Colonic mucosa (tissue), 4 donors: ENCODE results near the gene SLC6A11. TPM values are rescaled to one million over a fixed set of nuclear protein-coding genes. Genes with fewer than 3 reads are reported as not detected.

ENCODE experiments used
- DNase-seq: peaks from one replicate; pipeline ENCODE4 v3.0.0-alpha.2; 2020
- H3K27ac ChIP-seq: fragments of 200-600 bp; one replicate; pipeline ENCODE4 v1.8.0; 2021
- H3K27me3 ChIP-seq: fragments of 200-600 bp; one replicate; pipeline ENCODE4 v1.8.0; 2021
- H3K36me3 ChIP-seq: fragments of 200-600 bp; one replicate; pipeline ENCODE4 v1.8.0; 2021
- H3K4me1 ChIP-seq: fragments of 200-600 bp; one replicate; pipeline ENCODE4 v1.8.0; 2021; ENCODE audit warnings: mild to moderate bottlenecking
- H3K4me3 ChIP-seq: fragments of 200-600 bp; one replicate; pipeline ENCODE4 v1.8.0; 2021
- H3K9ac ChIP-seq, 2 donors: one replicate each; pipeline ENCODE4 v1.7.0; 2013; ENCODE audit warnings: control low read depth in 2 of 2, low read depth in 2 of 2, low read length in 2 of 2
- H3K9me3 ChIP-seq: fragments of 200-600 bp; one replicate; pipeline ENCODE4 v1.8.0; 2021
- CTCF ChIP-seq: fragments of 200-600 bp; IDR thresholded peaks from one replicate; pipeline ENCODE4 v1.8.0; 2022; ENCODE audit warnings: antibody characterized with exemption, mild to moderate bottlenecking
- intact Hi-C: fragments of 100-400 bp; cut with DNase I; formaldehyde crosslinking; loops from one replicate; pipeline ENCODE4 v1.14.1; 2022
- total RNA-seq, 2 donors: library from RNA; stranded (reverse); fragmentation: NEBNext Ultra II Directional in 1 of 2; extraction: Animal tissue kit (Norgen Biotek cat#: 25700) in 1 of 2; gene quantifications; one replicate each; pipeline ENCODE4 v1.2.1, GENCODE V29; 2021
- donor health status: healthy.
- donor health status: DM: no; HTN: no; CAD: no.
- donor health status: DM: no; HTN: no; CAD: no.

The SLC6A11 gene
- total RNA-seq, 2 donors from 2014 or later = not detected

DNA sequence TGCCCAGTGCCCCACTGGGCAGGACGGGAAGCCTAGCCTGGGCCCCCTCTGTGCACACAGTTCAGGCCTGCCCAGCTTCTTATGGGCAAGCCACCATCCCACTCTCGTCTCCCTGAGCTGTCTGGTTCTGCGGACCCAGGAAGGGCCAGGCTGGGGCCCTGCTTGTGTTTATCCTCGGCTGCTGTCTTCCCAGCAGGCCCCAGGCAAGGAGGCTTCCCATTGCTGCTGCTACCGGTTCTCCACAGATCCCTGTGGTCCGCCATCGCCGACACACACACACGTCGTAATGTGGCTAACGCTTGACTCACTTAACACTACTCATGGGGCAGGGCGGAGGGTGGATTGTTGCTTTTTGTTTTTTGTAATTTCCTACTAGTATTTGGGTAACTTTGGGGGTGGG is 124.1 kb downstream of the SLC6A11 start:
- Histone ChIP-seq H3K27ac (no peak overlapping the region), H3K9me3 (no peaks in the 10 kb centered on the region), H3K36me3 (no peaks in the 10 kb centered on the region), H3K9ac (no peak overlapping the region), H3K4me1 (no peaks in the 10 kb centered on the region), H3K4me3 (no peak overlapping the region), H3K27me3 (no peaks in the 10 kb centered on the region)
- DNase-seq = no peak
- TF ChIP-seq CTCF = no peak
- intact Hi-C loops = no loop called here

DNA sequence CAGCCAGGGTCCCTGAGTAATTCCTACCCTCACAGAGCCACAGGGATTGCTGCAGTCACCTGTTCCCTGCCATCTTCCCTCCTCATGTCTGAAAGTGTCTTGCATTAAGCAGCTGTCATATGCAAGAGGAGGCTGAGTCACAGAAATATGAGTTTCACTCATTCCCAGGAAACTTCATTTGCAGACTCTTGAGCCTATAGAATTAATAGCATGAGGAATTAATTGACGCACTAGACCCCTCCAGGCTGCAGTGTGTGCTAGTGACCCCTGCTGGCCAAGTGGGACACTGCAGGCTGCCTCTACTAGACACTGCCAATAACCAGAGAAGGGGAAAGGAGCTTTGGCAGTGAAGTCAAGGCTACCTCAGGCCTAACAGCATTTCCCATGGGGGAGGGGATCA is 125.9 kb downstream of the SLC6A11 start:
- Histone ChIP-seq H3K27me3 (no peaks in the 10 kb centered on the region), H3K27ac (no peak overlapping the region), H3K36me3 (no peaks in the 10 kb centered on the region), H3K9me3 (no peaks in the 10 kb centered on the region), H3K9ac (no peak overlapping the region), H3K4me3 (no peak overlapping the region), H3K4me1 (no peaks in the 10 kb centered on the region)
- no peak for DNase-seq
- intact Hi-C loops = no loop called here
- peak; percentile 49 for TF ChIP-seq CTCF

DNA sequence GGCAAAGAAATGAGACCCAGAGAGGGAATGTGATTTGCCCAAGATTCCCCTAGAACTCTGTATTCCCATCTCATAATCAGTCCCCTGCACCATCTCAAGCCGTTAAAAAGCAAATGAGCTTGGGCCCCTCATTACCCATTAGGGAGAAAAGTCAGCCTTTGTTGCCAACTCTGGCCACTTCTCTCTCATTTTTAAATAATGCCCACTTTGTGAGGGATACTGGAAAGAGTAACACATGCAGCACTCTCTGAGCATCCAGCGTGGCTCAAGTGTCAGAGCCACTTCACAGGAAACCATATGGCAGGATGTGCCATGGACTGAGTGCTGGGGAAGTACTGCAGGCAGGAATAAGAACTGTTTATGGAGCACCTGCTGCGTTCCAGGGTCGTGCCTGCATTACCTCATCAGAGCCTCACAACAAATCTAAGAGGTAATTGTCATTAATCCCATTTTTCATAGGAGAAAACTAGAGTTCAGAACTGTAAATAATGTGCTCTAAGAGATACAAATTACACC is 126.7 kb downstream of the SLC6A11 start:
- no peaks in the 10 kb centered on the region for H3K27me3 ChIP-seq
- H3K27ac ChIP-seq = no peak overlapping the region
- intact Hi-C loops = no loop called here
- no peak for TF ChIP-seq CTCF
- H3K9me3 ChIP-seq = no peaks in the 10 kb centered on the region
- no peaks in the 10 kb centered on the region for H3K36me3 ChIP-seq
- H3K4me1 ChIP-seq = no peaks in the 10 kb centered on the region
- DNase-seq = no peak
- no peak overlapping the region for H3K4me3 ChIP-seq
- no peak overlapping the region for H3K9ac ChIP-seq

GRCh38 chr3:10944866-10945265 is 128.8 kb downstream of the SLC6A11 start:
- no peak for TF ChIP-seq CTCF
- H3K4me1 ChIP-seq = no peaks in the 10 kb centered on the region
- no peak for DNase-seq
- intact Hi-C loops = loop anchor here (2.0 kb wide), 1 partner anchor 114 kb away; no protein-coding TSS in a partner anchor
- no peak overlapping the region for H3K4me3 ChIP-seq
- H3K27ac ChIP-seq = no peak overlapping the region
- no peaks in the 10 kb centered on the region for H3K36me3 ChIP-seq
- no peak overlapping the region for H3K9ac ChIP-seq
- no peaks in the 10 kb centered on the region for H3K27me3 ChIP-seq
- no peaks in the 10 kb centered on the region for H3K9me3 ChIP-seq

GRCh38 chr3:10945683-10946287 is 129.8 kb downstream of the SLC6A11 start:
- H3K36me3 ChIP-seq = no peaks in the 10 kb centered on the region
- peak; percentile 81 for TF ChIP-seq CTCF
- intact Hi-C loops = loop anchor here (2.0 kb wide), 1 partner anchor 113 kb away; no protein-coding TSS in a partner anchor
- H3K9ac ChIP-seq = no peak overlapping the region
- H3K27ac ChIP-seq = no peak overlapping the region
- DNase-seq = peak; percentile 40
- no peaks in the 10 kb centered on the region for H3K27me3 ChIP-seq
- H3K4me1 ChIP-seq = no peaks in the 10 kb centered on the region
- no peaks in the 10 kb centered on the region for H3K9me3 ChIP-seq
- H3K4me3 ChIP-seq = no peak overlapping the region
